ENCODE data around the gene FOXN3.

Gene FOXN3

DNA sequence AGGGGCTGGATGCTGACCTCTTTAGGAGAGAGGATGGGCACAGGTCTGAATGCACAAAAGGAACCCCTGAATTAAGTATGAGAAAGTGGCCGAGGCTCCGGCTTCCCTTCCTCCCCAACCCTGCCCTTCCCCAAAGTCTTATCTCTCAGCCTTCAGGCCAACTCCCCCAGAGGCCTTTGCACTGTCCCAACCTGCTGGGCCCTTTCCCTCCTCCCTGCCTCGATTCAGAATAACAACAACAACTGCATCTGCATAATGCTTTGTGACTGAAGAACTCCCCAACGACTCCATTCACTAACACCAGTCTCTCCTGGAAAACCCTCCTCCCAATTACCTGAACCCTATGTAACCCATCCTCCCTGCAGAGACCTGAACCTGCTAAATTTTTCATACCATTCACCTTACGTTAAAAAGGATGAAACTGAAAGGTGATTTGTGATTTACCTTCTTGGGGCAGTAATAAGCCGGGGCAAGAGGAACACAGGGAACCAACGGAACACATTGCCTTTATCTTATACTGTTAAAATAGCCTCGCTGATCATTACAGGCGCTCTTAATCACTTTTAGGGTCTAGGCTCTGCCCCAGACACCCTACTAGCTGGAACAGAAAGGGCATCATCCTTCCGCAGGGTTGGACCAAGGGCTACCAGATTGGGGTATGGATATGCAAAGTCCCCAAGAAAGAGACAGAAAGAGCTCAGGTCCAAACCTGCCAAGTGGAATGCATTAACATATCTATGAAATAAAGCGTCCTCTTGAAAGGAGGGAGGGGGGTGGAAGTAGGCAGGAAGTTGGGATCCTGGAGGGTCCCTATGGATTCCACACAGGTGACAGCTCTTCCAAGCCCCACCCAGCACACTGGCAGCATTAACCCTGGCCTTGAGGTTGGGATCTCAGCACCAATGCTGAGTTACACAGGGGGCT, 24.2 kb upstream of the FOXN3 start:
- no peak overlapping the region for H2AFZ ChIP-seq (ENCODE audit: low read depth, low read length)
- no peak overlapping the region for H3K4me3 ChIP-seq (ENCODE audit: low read length)
- no peak overlapping the region for H3K27ac ChIP-seq (ENCODE audit: low read length)
- no peak overlapping the region for H3K4me2 ChIP-seq (ENCODE audit: low read length)
- TF ChIP-seq, protein P1, sequence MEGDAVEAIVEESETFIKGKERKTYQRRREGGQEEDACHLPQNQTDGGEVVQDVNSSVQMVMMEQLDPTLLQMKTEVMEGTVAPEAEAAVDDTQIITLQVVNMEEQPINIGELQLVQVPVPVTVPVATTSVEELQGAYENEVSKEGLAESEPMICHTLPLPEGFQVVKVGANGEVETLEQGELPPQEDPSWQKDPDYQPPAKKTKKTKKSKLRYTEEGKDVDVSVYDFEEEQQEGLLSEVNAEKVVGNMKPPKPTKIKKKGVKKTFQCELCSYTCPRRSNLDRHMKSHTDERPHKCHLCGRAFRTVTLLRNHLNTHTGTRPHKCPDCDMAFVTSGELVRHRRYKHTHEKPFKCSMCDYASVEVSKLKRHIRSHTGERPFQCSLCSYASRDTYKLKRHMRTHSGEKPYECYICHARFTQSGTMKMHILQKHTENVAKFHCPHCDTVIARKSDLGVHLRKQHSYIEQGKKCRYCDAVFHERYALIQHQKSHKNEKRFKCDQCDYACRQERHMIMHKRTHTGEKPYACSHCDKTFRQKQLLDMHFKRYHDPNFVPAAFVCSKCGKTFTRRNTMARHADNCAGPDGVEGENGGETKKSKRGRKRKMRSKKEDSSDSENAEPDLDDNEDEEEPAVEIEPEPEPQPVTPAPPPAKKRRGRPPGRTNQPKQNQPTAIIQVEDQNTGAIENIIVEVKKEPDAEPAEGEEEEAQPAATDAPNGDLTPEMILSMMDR (IDR thresholded peaks at IDR 0.05; ENCODE audit: low read depth, low read length) = no peak
- no peak for TF ChIP-seq EZH2phosphoT487 (IDR thresholded peaks at IDR 0.05; ENCODE audit: low read depth)
- H3K36me3 ChIP-seq (replicated peaks; ENCODE audit: low read depth, low read length) = no peaks in the 10 kb centered on the region
- no peak overlapping the region for H3K9ac ChIP-seq (ENCODE audit: low read length)
- H3K9me3 ChIP-seq (ENCODE audit: insufficient read depth, low read length) = no peaks in the 10 kb centered on the region
- H3K27me3 ChIP-seq (ENCODE audit: low read depth, low read length) = no peaks in the 10 kb centered on the region
- H3K4me1 ChIP-seq (ENCODE audit: low read length) = peaks cover 32% of the 10 kb centered on the region
- no peaks in the 10 kb centered on the region for H3K79me2 ChIP-seq (ENCODE audit: low read length)
- H4K20me1 ChIP-seq (ENCODE audit: insufficient read depth, low read length) = no peaks in the 10 kb centered on the region

DNA sequence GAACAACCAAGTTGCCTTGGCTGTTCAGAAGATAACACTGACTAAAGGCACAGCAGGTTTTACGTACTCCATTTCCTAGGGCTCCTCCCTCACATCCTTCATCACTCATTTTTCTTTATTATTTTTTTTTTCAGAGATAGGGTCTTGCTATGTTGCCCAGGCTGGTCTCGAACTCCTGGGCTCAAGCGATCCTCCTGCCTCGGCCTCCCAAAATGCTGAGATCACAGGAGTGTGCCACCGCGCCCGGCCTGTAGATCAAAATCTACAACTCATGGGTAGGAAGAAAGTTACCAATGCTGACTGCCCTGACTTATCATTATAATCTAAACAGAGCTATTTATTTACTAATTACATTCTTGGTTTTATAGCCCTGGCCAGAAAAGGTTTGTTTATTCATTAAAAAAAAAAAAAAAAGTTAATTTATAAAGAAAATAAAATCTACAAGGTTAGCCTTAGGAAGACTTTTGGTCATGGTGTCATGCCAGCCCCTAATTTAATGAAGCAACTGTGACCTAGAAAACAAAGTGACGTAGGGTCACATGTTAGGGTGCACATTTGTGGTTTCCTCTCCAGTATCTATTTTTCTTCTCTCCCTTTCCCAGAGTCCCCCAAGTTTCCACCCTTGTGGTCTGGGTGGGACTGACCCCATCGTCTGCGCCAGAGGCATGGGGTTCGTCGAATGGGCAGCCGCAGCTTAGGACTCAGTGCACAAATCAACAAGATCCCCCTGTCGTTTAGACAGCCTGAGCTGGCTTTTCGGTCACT, 19.0 kb upstream of the FOXN3 start:
- Histone ChIP-seq H3K9me3 (ENCODE audit: insufficient read depth, low read length) (no peaks in the 10 kb centered on the region), H3K27me3 (ENCODE audit: low read depth, low read length) (no peaks in the 10 kb centered on the region), H3K27ac (ENCODE audit: low read length) (no peak overlapping the region), H3K4me3 (ENCODE audit: low read length) (no peak overlapping the region), H3K9ac (ENCODE audit: low read length) (no peak overlapping the region), H2AFZ (ENCODE audit: low read depth, low read length) (no peak overlapping the region), H3K4me2 (ENCODE audit: low read length) (no peak overlapping the region), H3K36me3 (replicated peaks; ENCODE audit: low read depth, low read length) (peaks cover 3% of the 10 kb centered on the region), H4K20me1 (ENCODE audit: insufficient read depth, low read length) (no peaks in the 10 kb centered on the region), H3K4me1 (ENCODE audit: low read length) (peaks cover 22% of the 10 kb centered on the region), H3K79me2 (ENCODE audit: low read length) (no peaks in the 10 kb centered on the region)
- TF ChIP-seq EZH2phosphoT487 (IDR thresholded peaks at IDR 0.05; ENCODE audit: low read depth) = no peak
- TF ChIP-seq, protein P1 (IDR thresholded peaks at IDR 0.05; ENCODE audit: low read depth, low read length) = no peak

GRCh38 chr14:89435492-89435891, 18.5 kb upstream of the FOXN3 start:
- H4K20me1 ChIP-seq (ENCODE audit: insufficient read depth, low read length) = no peaks in the 10 kb centered on the region
- no peaks in the 10 kb centered on the region for H3K79me2 ChIP-seq (ENCODE audit: low read length)
- no peaks in the 10 kb centered on the region for H3K27me3 ChIP-seq (ENCODE audit: low read depth, low read length)
- no peak overlapping the region for H3K27ac ChIP-seq (ENCODE audit: low read length)
- TF ChIP-seq, protein P1 (IDR thresholded peaks at IDR 0.05; ENCODE audit: low read depth, low read length) = no peak
- TF ChIP-seq EZH2phosphoT487 (IDR thresholded peaks at IDR 0.05; ENCODE audit: low read depth) = no peak
- H2AFZ ChIP-seq (ENCODE audit: low read depth, low read length) = no peak overlapping the region
- H3K36me3 ChIP-seq (replicated peaks; ENCODE audit: low read depth, low read length) = peaks cover 3% of the 10 kb centered on the region
- no peaks in the 10 kb centered on the region for H3K9me3 ChIP-seq (ENCODE audit: insufficient read depth, low read length)
- H3K9ac ChIP-seq (ENCODE audit: low read length) = no peak overlapping the region
- H3K4me3 ChIP-seq (ENCODE audit: low read length) = no peak overlapping the region
- H3K4me1 ChIP-seq (ENCODE audit: low read length) = peaks cover 23% of the 10 kb centered on the region
- H3K4me2 ChIP-seq (ENCODE audit: low read length) = no peak overlapping the region

- Histone ChIP-seq H3K4me2 (ENCODE audit: low read length) (no peak overlapping the region), H3K4me1 (ENCODE audit: low read length) (peaks cover 48% of the 10 kb centered on the region), H4K20me1 (ENCODE audit: insufficient read depth, low read length) (no peaks in the 10 kb centered on the region), H3K4me3 (ENCODE audit: low read length) (no peak overlapping the region), H3K27me3 (ENCODE audit: low read depth, low read length) (no peaks in the 10 kb centered on the region), H3K9ac (ENCODE audit: low read length) (no peak overlapping the region), H3K79me2 (ENCODE audit: low read length) (0 out of 2 replicates have a peak, but pooled peaks cover 6% of the 10 kb centered on the region), H3K36me3 (replicated peaks; ENCODE audit: low read depth, low read length) (peaks cover 3% of the 10 kb centered on the region), H3K27ac (ENCODE audit: low read length) (no peak overlapping the region), H2AFZ (ENCODE audit: low read depth, low read length) (no peak overlapping the region), H3K9me3 (ENCODE audit: insufficient read depth, low read length) (no peaks in the 10 kb centered on the region)
- TF ChIP-seq, protein P1 (IDR thresholded peaks at IDR 0.05; ENCODE audit: low read depth, low read length) = no peak
- no peak for TF ChIP-seq EZH2phosphoT487 (IDR thresholded peaks at IDR 0.05; ENCODE audit: low read depth)
These were observed 15.2 kb upstream of the FOXN3 start for GRCh38 chr14:89432226-89432625.

Measured in OCI-LY3 (cell line).